Esophagus mucosa (tissue), 1 donor: Measurements from ENCODE around the gene KDM7A. TPM values are rescaled to one million over a fixed set of nuclear protein-coding genes. Genes with fewer than 3 reads are reported as not detected.
A peak's percentile ranks its signal among the peaks of the same experiment; 100 is the strongest.

Experiments
- ATAC-seq: fragments of 200-7000 bp; cut with Tn5 transposase; one replicate; pipeline ENCODE4 v1.9.1; 2020
- total RNA-seq: library from RNA; stranded (reverse); gene quantifications from one replicate; pipeline ENCODE4 v1.2.4, GENCODE V29; 2023
- donor health status: DM: yes; HTN: yes; CAD: no.

The KDM7A gene
- total RNA-seq, 1 donor from 2014 or later = 22.3 TPM

GRCh38 chr7:140082770-140083169 lies 94.0 kb downstream of the KDM7A start:
- peak; percentile 6 for ATAC-seq

GRCh38 chr7:140081774-140082425 lies 94.9 kb downstream of the KDM7A start:
- no peak for ATAC-seq

GRCh38 chr7:140080919-140081318 lies 95.9 kb downstream of the KDM7A start:
- ATAC-seq = peak; percentile 32

GRCh38 chr7:140079121-140079536 lies 97.7 kb downstream of the KDM7A start:
- ATAC-seq = peak; percentile 38

DNA sequence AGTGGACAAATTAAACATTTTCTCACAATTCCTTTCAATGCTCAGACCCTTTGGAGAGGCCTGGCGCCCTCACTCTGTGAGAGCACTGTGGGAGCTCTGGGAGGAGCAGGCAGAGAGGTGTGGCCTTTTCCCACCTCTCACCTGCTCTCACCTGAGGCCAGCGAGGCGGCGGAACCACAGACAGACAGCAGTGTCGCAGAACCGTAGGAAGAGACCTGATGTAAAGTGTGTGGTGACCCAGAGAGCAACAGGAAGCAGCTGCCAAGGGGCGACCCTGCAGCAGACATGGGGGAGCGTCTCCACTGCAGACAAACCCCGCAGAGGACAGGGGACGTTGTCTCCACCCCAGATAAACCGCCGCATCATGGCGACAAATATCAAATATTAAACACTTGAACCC lies 98.4 kb downstream of the KDM7A start:
- no peak for ATAC-seq

GRCh38 chr7:140074780-140075179 lies 102.0 kb downstream of the KDM7A start:
- ATAC-seq = no peak

DNA sequence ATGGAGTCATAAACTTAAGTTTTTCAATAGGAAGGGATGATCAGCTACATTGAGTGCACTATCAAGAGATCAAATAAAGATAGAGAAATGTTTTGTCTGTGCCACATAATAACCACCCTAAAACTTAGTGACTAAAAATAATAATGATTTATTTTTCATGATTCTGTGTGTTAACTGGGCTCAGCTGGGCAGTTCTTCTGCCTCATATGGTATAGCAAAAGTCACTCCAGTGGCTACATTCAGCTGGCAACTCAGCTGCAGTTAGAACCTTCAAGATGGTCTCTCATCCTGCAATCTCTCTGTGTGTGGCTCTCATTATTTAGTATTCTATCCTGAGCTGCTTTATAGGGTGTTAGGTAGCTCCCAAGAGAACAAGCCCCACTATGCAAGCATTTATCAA lies 106.2 kb downstream of the KDM7A start:
- ATAC-seq = no peak

- no peak for ATAC-seq
Observed at GRCh38 chr7:140069298-140069949, 107.4 kb downstream of the KDM7A start.

- no peak for ATAC-seq
Observed at GRCh38 chr7:140068033-140068432, 108.8 kb downstream of the KDM7A start.

- ATAC-seq = no peak
Observed at GRCh38 chr7:140067052-140067451, 109.7 kb downstream of the KDM7A start.

GRCh38 chr7:140062528-140063299 lies 114.1 kb downstream of the KDM7A start, which contains the start of gene PARP12:
Gene PARP12, minus strand, starts transcription at chr7:140062951. Its CDS starts 104 bp downstream, at chr7:140062847.
- ATAC-seq = peak; percentile 86

DNA sequence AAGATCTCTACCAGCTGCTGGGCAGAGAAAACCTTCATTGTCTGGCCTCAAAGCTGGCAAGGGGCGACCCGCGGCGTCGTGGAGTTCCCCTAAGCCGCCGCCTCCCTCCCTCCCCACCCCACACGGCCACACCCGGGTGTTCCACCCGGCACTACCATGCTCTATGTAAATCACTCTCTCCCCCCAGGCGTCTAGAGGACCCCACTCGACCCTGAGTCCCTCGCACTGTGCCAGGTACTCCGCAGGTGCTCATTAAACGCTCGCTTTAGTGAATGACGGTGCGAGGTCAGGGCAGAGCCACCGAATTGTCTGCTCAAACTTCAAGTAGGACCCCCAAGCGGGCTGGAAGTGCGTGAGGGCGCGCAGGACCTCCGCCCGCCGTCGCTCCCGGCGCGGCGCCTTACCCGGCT lies 114.7 kb downstream of the KDM7A start:
- ATAC-seq = peak; percentile 48

DNA sequence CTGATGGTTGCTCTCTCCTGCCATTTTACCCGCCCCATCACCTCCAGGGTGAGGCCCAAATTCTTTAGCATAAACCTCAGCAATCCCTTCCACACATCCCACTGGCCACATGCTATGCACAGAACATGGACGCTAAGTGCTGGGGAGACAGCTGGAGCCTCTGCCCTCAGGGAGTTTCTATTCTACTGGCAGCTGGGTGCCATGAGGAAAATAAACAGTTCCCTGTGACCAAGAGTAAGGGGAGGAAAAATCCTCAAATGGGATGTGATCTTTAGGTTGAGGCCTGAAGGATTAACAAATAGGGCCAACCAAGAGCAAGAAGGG lies 115.2 kb downstream of the KDM7A start:
- no peak for ATAC-seq

DNA sequence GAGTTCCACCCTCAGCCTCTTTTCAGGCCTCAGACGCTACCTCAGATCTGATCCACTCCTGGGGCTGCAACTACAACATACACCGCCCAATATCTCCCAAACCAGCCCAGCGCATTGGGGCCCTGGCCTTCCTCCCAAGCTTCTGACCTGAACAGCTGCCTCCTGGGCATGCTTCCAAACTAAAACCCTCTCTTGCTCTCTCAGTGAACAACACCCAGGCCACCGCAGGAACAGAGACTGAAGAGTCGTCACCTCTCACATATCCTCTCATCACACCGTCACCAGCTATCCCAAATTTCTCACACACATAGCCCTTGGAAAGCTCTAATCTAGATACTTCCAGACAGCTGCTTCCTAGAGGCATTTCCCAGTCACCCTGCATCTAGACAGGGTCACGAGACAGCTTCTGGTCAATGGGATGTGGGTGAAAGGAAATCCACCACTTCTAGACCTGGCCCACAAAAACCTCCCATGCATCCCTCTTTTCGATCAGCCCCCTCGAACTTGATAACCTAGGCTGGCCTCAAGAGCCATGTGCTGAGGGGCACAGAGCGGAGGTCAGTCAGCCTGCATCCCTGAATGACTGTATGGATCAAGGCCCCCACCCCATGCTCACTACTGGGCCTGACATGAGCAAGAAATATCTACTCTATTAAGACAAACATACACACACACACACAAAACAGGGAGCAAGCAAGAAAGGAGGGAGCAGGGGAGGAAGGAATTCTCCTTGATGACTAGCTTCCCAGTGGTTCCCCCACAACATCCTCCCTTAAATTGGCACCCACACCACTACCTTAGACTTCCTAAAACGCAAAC lies 115.8 kb downstream of the KDM7A start:
- no peak for ATAC-seq

- peak; percentile 32 for ATAC-seq
Observed at GRCh38 chr7:140060243-140060630, 116.5 kb downstream of the KDM7A start.

GRCh38 chr7:140059273-140060242 lies 117.2 kb downstream of the KDM7A start:
- ATAC-seq = peak; percentile 27

DNA sequence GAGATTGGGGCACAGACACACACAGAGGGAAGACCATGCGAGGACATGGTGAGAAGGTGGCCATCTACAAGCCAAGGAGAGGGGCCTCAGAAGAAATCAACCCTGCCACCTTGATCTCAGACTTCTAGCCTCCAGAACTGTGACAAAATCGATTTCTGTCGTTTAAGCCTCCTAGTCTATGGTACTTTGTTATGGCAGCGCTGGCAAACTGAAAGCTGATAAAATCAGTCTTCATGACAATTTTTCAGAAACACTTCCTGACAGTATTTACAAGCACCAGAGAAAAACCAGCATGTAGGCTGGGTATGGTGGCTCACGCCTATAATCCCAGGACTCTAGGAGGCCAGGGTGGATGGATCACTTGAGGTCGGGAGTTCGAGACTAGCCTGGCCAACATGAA lies 118.3 kb downstream of the KDM7A start:
- ATAC-seq = no peak

GRCh38 chr7:140057143-140057535 lies 119.6 kb downstream of the KDM7A start:
- ATAC-seq = no peak

- ATAC-seq = peak; percentile 27
Observed at GRCh38 chr7:140056431-140057142, 120.2 kb downstream of the KDM7A start.

DNA sequence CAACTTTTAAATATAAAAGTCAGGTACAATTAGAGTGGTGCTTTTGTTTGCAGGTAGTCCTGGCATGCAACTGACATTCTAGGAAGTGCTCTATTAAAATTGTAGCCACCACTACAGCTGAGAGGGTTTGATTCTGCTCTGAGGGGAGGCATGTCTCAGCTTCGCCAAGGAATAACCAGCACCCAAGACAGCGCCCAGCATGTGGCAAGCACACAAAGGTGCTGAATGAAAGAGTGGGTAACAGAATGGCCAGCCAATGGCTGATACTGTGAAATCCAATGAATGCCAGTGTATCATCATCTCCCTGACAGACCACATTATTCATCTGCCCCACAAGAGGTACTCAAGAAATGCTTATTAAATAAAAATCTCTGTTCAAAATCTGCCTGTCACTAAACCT lies 121.0 kb downstream of the KDM7A start:
- ATAC-seq = no peak

DNA sequence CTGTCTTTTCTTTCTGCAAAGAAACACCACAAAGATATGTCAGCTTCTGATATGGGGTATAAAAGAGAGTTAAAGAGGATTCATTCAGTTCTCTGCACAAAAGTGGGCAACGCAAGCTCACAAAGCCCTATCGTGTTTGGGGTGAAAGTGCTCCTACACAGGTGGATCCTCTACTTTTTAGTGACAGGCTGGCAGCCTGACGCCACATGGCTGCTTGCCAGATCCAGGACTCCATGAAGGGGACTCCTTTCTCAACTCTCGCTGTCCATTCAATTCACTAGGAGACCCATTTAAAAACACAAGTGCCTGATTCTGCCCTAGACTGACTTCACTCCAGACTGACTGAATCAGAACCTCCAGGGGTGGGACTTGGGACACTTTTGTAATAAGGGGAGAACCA lies 122.0 kb downstream of the KDM7A start:
- no peak for ATAC-seq
